Activated naive CD8-positive, alpha-beta T cell treated with anti-CD3 and anti-CD28 coated beads, Interleukin-2, amount 10 ng/mL, durations not matched to agents 7 days and 5 days (primary cell): Measurements from ENCODE around the gene PRSS3. TPM values are rescaled to one million over a fixed set of nuclear protein-coding genes. Genes with fewer than 3 reads are reported as not detected.
"Not testable (repeated sequence)": the region's sequence is repeated elsewhere in the genome, so short reads cannot be mapped to it uniquely, and the experiment has no call there.

Experiments used
- ATAC-seq: fragments of 150-1000 bp; cut with Tn5 transposase; one replicate; pipeline ENCODE4 v1.10.0; 2021; ENCODE audit warnings: low read depth, moderate library complexity
- POLR2A ChIA-PET: fragments of 350-600 bp; sonication (Branson Sonifier 250); formaldehyde crosslinking; loops from one replicate; lab custom pipeline; 2021; ENCODE audit warnings: antibody characterized with exemption; lab: Charles Lee
- DNase-seq: peaks from one replicate; pipeline ENCODE4 v3.0.0; 2021
- H3K27ac Mint-ChIP-seq: one replicate; pipeline ENCODE4 v1.8.0; 2022; ENCODE audit warnings: mild to moderate bottlenecking, mixed read lengths
- H3K27me3 Mint-ChIP-seq: one replicate; pipeline ENCODE4 v1.8.0; 2022; ENCODE audit warnings: mild to moderate bottlenecking, moderate library complexity, mixed read lengths
- H3K36me3 Mint-ChIP-seq: one replicate; pipeline ENCODE4 v1.8.0; 2021; ENCODE audit warnings: mild to moderate bottlenecking, mixed read lengths
- H3K4me1 Mint-ChIP-seq: one replicate; pipeline ENCODE4 v1.8.0; 2021; ENCODE audit warnings: mixed read lengths
- H3K4me3 Mint-ChIP-seq: one replicate; pipeline ENCODE4 v1.8.0; 2022; ENCODE audit warnings: mild to moderate bottlenecking, moderate library complexity, mixed read lengths
- H3K9me3 Mint-ChIP-seq: one replicate; pipeline ENCODE4 v1.8.0; 2021; ENCODE audit warnings: mixed read lengths
- total RNA-seq, 2 experiments: library from RNA; stranded (reverse); gene quantifications; one replicate each; pipeline ENCODE4 v1.2.3, GENCODE V29; 2021

Gene PRSS3
- total RNA-seq, 2 experiments from 2014 or later: not detected

- not testable (repeated sequence) for H3K4me1 Mint-ChIP-seq, H3K27ac Mint-ChIP-seq, H3K9me3 Mint-ChIP-seq
Measured at GRCh38 chr9:33773135-33773534, 22.2 kb upstream of the PRSS3 start.

GRCh38 chr9:33774074-33774659, 21.2 kb upstream of the PRSS3 start:
- POLR2A ChIA-PET: interaction anchor here (0.6 kb wide), 1 partner anchor 25 kb away, joined by 3 read pairs; no protein-coding TSS in a partner anchor
- not testable (repeated sequence) for H3K27ac Mint-ChIP-seq, H3K4me3 Mint-ChIP-seq, H3K9me3 Mint-ChIP-seq, ATAC-seq, DNase-seq, H3K4me1 Mint-ChIP-seq, H3K36me3 Mint-ChIP-seq
- peaks cover 27% of the 10 kb centered on the region for H3K27me3 Mint-ChIP-seq

More at GRCh38 chr9:33773135-33773534, 22.2 kb upstream of the PRSS3 start:
- ATAC-seq, POLR2A ChIA-PET, H3K4me3 Mint-ChIP-seq, DNase-seq, H3K36me3 Mint-ChIP-seq: not testable (repeated sequence)
- peaks cover 24% of the 10 kb centered on the region for H3K27me3 Mint-ChIP-seq

- peaks cover 23% of the 10 kb centered on the region for H3K27me3 Mint-ChIP-seq
- no peak overlapping the region for H3K27ac Mint-ChIP-seq
- DNase-seq (no peak), ATAC-seq (no peak)
- POLR2A ChIA-PET: interaction anchor here (0.6 kb wide), 1 partner anchor 39 kb away, joined by 3 read pairs; no protein-coding TSS in a partner anchor
- H3K9me3 Mint-ChIP-seq: no peaks in the 10 kb centered on the region
- H3K4me3 Mint-ChIP-seq: no peak overlapping the region
- peaks cover 3% of the 10 kb centered on the region for H3K4me1 Mint-ChIP-seq
- no peaks in the 10 kb centered on the region for H3K36me3 Mint-ChIP-seq
Measured at GRCh38 chr9:33776578-33776977, 18.8 kb upstream of the PRSS3 start.

GRCh38 chr9:33778700-33779351, 16.5 kb upstream of the PRSS3 start:
- POLR2A ChIA-PET: no interaction called here
- Mint-ChIP-seq H3K36me3 (no peaks in the 10 kb centered on the region), H3K27ac (no peak overlapping the region), H3K4me3 (no peak overlapping the region), H3K9me3 (no peaks in the 10 kb centered on the region), H3K4me1 (peaks cover 5% of the 10 kb centered on the region), H3K27me3 (peaks cover 27% of the 10 kb centered on the region)
- DNase-seq: peak; percentile 45
- peak; percentile 74 for ATAC-seq

GRCh38 chr9:33780276-33780675, 15.1 kb upstream of the PRSS3 start:
- Mint-ChIP-seq H3K4me3 (no peak overlapping the region), H3K27me3 (peaks cover 18% of the 10 kb centered on the region), H3K36me3 (no peaks in the 10 kb centered on the region), H3K9me3 (no peaks in the 10 kb centered on the region), H3K4me1 (peaks cover 5% of the 10 kb centered on the region), H3K27ac (no peak overlapping the region)
- no peak for DNase-seq
- POLR2A ChIA-PET: no interaction called here
- ATAC-seq: no peak

GRCh38 chr9:33781736-33782135, 13.6 kb upstream of the PRSS3 start:
- DNase-seq: no peak
- POLR2A ChIA-PET: no interaction called here
- no peak overlapping the region for H3K27ac Mint-ChIP-seq
- no peak overlapping the region for H3K4me3 Mint-ChIP-seq
- H3K27me3 Mint-ChIP-seq: peaks cover 13% of the 10 kb centered on the region
- peaks cover 7% of the 10 kb centered on the region for H3K4me1 Mint-ChIP-seq
- H3K9me3 Mint-ChIP-seq: no peaks in the 10 kb centered on the region
- ATAC-seq: no peak
- H3K36me3 Mint-ChIP-seq: no peaks in the 10 kb centered on the region

GRCh38 chr9:33782395-33783152, 12.8 kb upstream of the PRSS3 start:
- Mint-ChIP-seq H3K4me1 (peaks cover 7% of the 10 kb centered on the region), H3K27me3 (peaks cover 18% of the 10 kb centered on the region), H3K9me3 (no peaks in the 10 kb centered on the region), H3K27ac (no peak overlapping the region), H3K36me3 (no peaks in the 10 kb centered on the region), H3K4me3 (no peak overlapping the region)
- no peak for DNase-seq
- POLR2A ChIA-PET: no interaction called here
- ATAC-seq: no peak

- Mint-ChIP-seq H3K4me3 (no peak overlapping the region), H3K36me3 (no peaks in the 10 kb centered on the region), H3K27ac (no peak overlapping the region), H3K9me3 (no peaks in the 10 kb centered on the region), H3K4me1 (peaks cover 5% of the 10 kb centered on the region), H3K27me3 (peaks cover 24% of the 10 kb centered on the region)
- POLR2A ChIA-PET: no interaction called here
- DNase-seq: no peak
- ATAC-seq: peak; percentile 33
Measured at GRCh38 chr9:33785914-33786313, 9.4 kb upstream of the PRSS3 start.

- no peaks in the 10 kb centered on the region for H3K9me3 Mint-ChIP-seq
- H3K4me3 Mint-ChIP-seq: no peak overlapping the region
- DNase-seq: no peak
- no peak for ATAC-seq
- POLR2A ChIA-PET: no interaction called here
- H3K36me3 Mint-ChIP-seq: no peaks in the 10 kb centered on the region
- peaks cover 5% of the 10 kb centered on the region for H3K4me1 Mint-ChIP-seq
- H3K27me3 Mint-ChIP-seq: peaks cover 31% of the 10 kb centered on the region
- no peak overlapping the region for H3K27ac Mint-ChIP-seq
Measured at GRCh38 chr9:33786681-33787080, 8.7 kb upstream of the PRSS3 start.

- Mint-ChIP-seq H3K4me3 (no peak overlapping the region), H3K4me1 (peaks cover 2% of the 10 kb centered on the region), H3K27me3 (peaks cover 37% of the 10 kb centered on the region), H3K27ac (no peak overlapping the region), H3K9me3 (no peaks in the 10 kb centered on the region), H3K36me3 (no peaks in the 10 kb centered on the region)
- ATAC-seq (no peak), DNase-seq (no peak)
- POLR2A ChIA-PET: no interaction called here
Measured at GRCh38 chr9:33787839-33788238, 7.5 kb upstream of the PRSS3 start.

GRCh38 chr9:33789429-33789828, 5.9 kb upstream of the PRSS3 start:
- peaks cover 33% of the 10 kb centered on the region for H3K27me3 Mint-ChIP-seq
- H3K9me3 Mint-ChIP-seq, POLR2A ChIA-PET, DNase-seq, H3K4me3 Mint-ChIP-seq, H3K4me1 Mint-ChIP-seq, ATAC-seq, H3K36me3 Mint-ChIP-seq, H3K27ac Mint-ChIP-seq: not testable (repeated sequence)

- Mint-ChIP-seq H3K9me3 (no peaks in the 10 kb centered on the region), H3K27me3 (peaks cover 31% of the 10 kb centered on the region), H3K27ac (no peak overlapping the region), H3K4me3 (no peak overlapping the region), H3K36me3 (no peaks in the 10 kb centered on the region), H3K4me1 (peaks cover 2% of the 10 kb centered on the region)
- POLR2A ChIA-PET: no interaction called here
- ATAC-seq (no peak), DNase-seq (no peak)
Measured at GRCh38 chr9:33791117-33791516, 4.2 kb upstream of the PRSS3 start.

GRCh38 chr9:33793496-33793895, 1.9 kb upstream of the PRSS3 start:
- POLR2A ChIA-PET, H3K27ac Mint-ChIP-seq, H3K36me3 Mint-ChIP-seq, H3K4me1 Mint-ChIP-seq, H3K9me3 Mint-ChIP-seq, H3K4me3 Mint-ChIP-seq, DNase-seq, ATAC-seq: not testable (repeated sequence)
- peaks cover 34% of the 10 kb centered on the region for H3K27me3 Mint-ChIP-seq
